SK-N-SH treated with all-trans-retinoic acid at 6 μM for 48 hours (cell line): Measurements from ENCODE around the gene RIMBP2.

ENCODE experiments used
- BACH2 ChIP-seq: fragments of 250-450 bp; sonication (Bioruptor Pico); IDR thresholded peaks from 2 replicates; pipeline ENCODE4 v1.9.0; 2021; ENCODE audit warnings: mild to moderate bottlenecking, borderline replicate concordance
- CREB5 ChIP-seq: fragments of 250-450 bp; sonication (Bioruptor Pico); IDR thresholded peaks from 2 replicates; pipeline ENCODE4 v1.5.1; 2020; ENCODE audit warnings: low read depth, mild to moderate bottlenecking, moderate library complexity
- RARB ChIP-seq: fragments of 250-450 bp; sonication (Bioruptor Pico); IDR thresholded peaks from 2 replicates; pipeline ENCODE4 v1.8.0; 2021; ENCODE audit warnings: mild to moderate bottlenecking, moderate library complexity
- SNAI2 ChIP-seq: fragments of 250-450 bp; sonication (Bioruptor Pico); IDR thresholded peaks from 2 replicates; pipeline ENCODE4 v1.5.0; 2020; ENCODE audit warnings: mild to moderate bottlenecking, moderate library complexity
- TOX ChIP-seq: fragments of 250-450 bp; sonication (Bioruptor Pico); IDR thresholded peaks from 2 replicates; pipeline ENCODE4 v1.8.0; 2021; ENCODE audit warnings: mild to moderate bottlenecking, moderate library complexity, borderline replicate concordance
- ZC3H10 ChIP-seq: fragments of 250-450 bp; sonication (Bioruptor Pico); IDR thresholded peaks from 2 replicates; pipeline ENCODE4 v1.5.1; 2021; ENCODE audit warnings: mild to moderate bottlenecking, moderate library complexity
- ZFP3 ChIP-seq: fragments of 250-450 bp; sonication (Bioruptor Pico); IDR thresholded peaks from 2 replicates; pipeline ENCODE4 v1.5.0; 2020; ENCODE audit warnings: mild to moderate bottlenecking, moderate library complexity
- ZFP30 ChIP-seq: fragments of 450-650 bp; formaldehyde crosslinking; IDR thresholded peaks from 2 replicates; pipeline ENCODE4 v1.5.0; 2022; ENCODE audit warnings: mild to moderate bottlenecking, moderate library complexity
- ZNF565 ChIP-seq: fragments of 450-650 bp; formaldehyde crosslinking; conservative IDR thresholded peaks from 2 replicates; pipeline ENCODE4 v1.5.0; 2020; ENCODE audit warnings: low read depth, mild to moderate bottlenecking, moderate library complexity
- ZNF8 ChIP-seq: fragments of 450-650 bp; formaldehyde crosslinking; IDR thresholded peaks from 2 replicates; pipeline ENCODE4 v1.5.0; 2020; ENCODE audit warnings: mild to moderate bottlenecking, moderate library complexity
- TF ChIP-seq, protein P1 (sequence below): fragments of 250-450 bp; sonication (Bioruptor Pico); IDR thresholded peaks from 2 replicates; pipeline ENCODE4 v1.8.0; 2020; ENCODE audit warnings: mild to moderate bottlenecking, moderate library complexity, borderline replicate concordance
- TF ChIP-seq, protein P2 (sequence below): fragments of 250-450 bp; sonication (Bioruptor Pico); IDR thresholded peaks from 2 replicates; pipeline ENCODE4 v1.8.0; 2021; ENCODE audit warnings: low read depth, mild to moderate bottlenecking, moderate library complexity, borderline replicate concordance
- TF ChIP-seq, protein P3 (sequence below): fragments of 250-450 bp; sonication (Bioruptor Pico); IDR thresholded peaks from 2 replicates; pipeline ENCODE4 v1.5.0; 2020; ENCODE audit warnings: mild to moderate bottlenecking, moderate library complexity

DNA sequence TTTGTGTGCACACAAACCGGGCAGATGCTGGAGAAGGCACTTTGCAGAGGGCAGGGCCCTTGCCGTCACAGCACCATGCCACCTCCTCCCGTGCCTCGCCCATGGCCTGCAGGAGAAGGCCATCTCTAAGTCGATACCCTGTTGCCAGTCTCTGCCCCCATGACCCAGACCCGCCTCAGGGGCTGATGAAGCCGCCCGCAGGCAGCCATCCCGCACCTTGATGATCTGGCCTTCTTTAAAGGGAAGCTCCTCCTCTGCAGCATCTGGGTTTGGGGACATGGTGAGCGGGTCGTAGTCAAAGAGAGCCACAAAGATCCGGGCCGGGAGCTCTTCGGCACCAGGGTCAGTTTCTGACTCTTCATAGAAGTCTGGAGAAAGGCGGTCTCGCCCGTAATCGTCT, 302.2 kb downstream of the RIMBP2 start:
- no peak for TF ChIP-seq ZNF565 (CRISPR knock-in tag)
- TF ChIP-seq, protein P1, sequence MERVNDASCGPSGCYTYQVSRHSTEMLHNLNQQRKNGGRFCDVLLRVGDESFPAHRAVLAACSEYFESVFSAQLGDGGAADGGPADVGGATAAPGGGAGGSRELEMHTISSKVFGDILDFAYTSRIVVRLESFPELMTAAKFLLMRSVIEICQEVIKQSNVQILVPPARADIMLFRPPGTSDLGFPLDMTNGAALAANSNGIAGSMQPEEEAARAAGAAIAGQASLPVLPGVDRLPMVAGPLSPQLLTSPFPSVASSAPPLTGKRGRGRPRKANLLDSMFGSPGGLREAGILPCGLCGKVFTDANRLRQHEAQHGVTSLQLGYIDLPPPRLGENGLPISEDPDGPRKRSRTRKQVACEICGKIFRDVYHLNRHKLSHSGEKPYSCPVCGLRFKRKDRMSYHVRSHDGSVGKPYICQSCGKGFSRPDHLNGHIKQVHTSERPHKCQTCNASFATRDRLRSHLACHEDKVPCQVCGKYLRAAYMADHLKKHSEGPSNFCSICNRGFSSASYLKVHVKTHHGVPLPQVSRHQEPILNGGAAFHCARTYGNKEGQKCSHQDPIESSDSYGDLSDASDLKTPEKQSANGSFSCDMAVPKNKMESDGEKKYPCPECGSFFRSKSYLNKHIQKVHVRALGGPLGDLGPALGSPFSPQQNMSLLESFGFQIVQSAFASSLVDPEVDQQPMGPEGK (CRISPR knock-in tag), result no peak
- TF ChIP-seq SNAI2 (CRISPR knock-in tag), result no peak
- TF ChIP-seq, protein P2, sequence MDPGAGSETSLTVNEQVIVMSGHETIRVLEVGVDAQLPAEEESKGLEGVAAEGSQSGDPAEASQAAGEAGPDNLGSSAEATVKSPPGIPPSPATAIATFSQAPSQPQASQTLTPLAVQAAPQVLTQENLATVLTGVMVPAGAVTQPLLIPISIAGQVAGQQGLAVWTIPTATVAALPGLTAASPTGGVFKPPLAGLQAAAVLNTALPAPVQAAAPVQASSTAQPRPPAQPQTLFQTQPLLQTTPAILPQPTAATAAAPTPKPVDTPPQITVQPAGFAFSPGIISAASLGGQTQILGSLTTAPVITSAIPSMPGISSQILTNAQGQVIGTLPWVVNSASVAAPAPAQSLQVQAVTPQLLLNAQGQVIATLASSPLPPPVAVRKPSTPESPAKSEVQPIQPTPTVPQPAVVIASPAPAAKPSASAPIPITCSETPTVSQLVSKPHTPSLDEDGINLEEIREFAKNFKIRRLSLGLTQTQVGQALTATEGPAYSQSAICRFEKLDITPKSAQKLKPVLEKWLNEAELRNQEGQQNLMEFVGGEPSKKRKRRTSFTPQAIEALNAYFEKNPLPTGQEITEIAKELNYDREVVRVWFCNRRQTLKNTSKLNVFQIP (CRISPR knock-in tag), result no peak
- TF ChIP-seq ZFP30, result no peak
- TF ChIP-seq ZFP3 (CRISPR knock-in tag), result no peak
- TF ChIP-seq ZNF8 (CRISPR knock-in tag), result no peak
- TF ChIP-seq CREB5, result no peak
- TF ChIP-seq TOX (CRISPR knock-in tag), result no peak
- TF ChIP-seq BACH2 (CRISPR knock-in tag), result no peak
- TF ChIP-seq, protein P3, sequence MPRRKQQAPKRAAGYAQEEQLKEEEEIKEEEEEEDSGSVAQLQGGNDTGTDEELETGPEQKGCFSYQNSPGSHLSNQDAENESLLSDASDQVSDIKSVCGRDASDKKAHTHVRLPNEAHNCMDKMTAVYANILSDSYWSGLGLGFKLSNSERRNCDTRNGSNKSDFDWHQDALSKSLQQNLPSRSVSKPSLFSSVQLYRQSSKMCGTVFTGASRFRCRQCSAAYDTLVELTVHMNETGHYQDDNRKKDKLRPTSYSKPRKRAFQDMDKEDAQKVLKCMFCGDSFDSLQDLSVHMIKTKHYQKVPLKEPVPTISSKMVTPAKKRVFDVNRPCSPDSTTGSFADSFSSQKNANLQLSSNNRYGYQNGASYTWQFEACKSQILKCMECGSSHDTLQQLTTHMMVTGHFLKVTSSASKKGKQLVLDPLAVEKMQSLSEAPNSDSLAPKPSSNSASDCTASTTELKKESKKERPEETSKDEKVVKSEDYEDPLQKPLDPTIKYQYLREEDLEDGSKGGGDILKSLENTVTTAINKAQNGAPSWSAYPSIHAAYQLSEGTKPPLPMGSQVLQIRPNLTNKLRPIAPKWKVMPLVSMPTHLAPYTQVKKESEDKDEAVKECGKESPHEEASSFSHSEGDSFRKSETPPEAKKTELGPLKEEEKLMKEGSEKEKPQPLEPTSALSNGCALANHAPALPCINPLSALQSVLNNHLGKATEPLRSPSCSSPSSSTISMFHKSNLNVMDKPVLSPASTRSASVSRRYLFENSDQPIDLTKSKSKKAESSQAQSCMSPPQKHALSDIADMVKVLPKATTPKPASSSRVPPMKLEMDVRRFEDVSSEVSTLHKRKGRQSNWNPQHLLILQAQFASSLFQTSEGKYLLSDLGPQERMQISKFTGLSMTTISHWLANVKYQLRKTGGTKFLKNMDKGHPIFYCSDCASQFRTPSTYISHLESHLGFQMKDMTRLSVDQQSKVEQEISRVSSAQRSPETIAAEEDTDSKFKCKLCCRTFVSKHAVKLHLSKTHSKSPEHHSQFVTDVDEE (CRISPR knock-in tag), result no peak
- TF ChIP-seq RARB (CRISPR knock-in tag), result no peak
- no peak for TF ChIP-seq ZC3H10 (CRISPR knock-in tag)
